Caco-2 (cell line): Measurements from ENCODE around the gene DMRT1. TPM values are rescaled to one million over a fixed set of nuclear protein-coding genes. Genes with fewer than 3 reads are reported as not detected.
A peak's percentile ranks its signal among the peaks of the same experiment; 100 is the strongest.

Experiments
- Bru-seq: library from RNA; stranded (reverse); fragments of 400-500 nt; gene quantifications from one replicate; lab custom pipeline; 2021; lab: Mats Ljungman, UMichigan
- BruChase-seq, 2 experiments: library from RNA; stranded (reverse); fragments of 400-500 nt; gene quantifications; one replicate each; lab custom pipeline; 2021; lab: Mats Ljungman, UMichigan
- BruUV-seq: library from RNA; stranded (reverse); fragments of 400-500 nt; replicated peaks from 2 replicates; lab custom pipeline; 2021; lab: Mats Ljungman, UMichigan
- CTCF ChIA-PET: fragments of 300-600 bp; sonication (Branson Sonifier 250); formaldehyde crosslinking; loops from one replicate; lab custom pipeline; 2022; ENCODE audit warnings: antibody characterized with exemption; lab: Charles Lee
- POLR2A ChIA-PET: fragments of 300-600 bp; sonication (Branson Sonifier 250); formaldehyde crosslinking; loops from one replicate; lab custom pipeline; 2022; ENCODE audit warnings: antibody characterized with exemption; lab: Charles Lee
- DNase-seq, 2 experiments: peaks; one replicate each; pipeline versions ENCODE4 v3.0.0 to v3.0.0-alpha.2; 2020 to 2022
- H3K27me3 ChIP-seq: replicated peaks from 2 replicates; pipeline ENCODE4 v1.6.0; 2011; ENCODE audit warnings: low read length; ENCODE audit not compliant: control insufficient read depth, insufficient read depth
- H3K36me3 ChIP-seq: 2 replicates; pipeline ENCODE4 v1.5.1; 2011; ENCODE audit warnings: low read length; ENCODE audit not compliant: control insufficient read depth, insufficient read depth
- H3K4me1 ChIP-seq: fragments of 250-450 bp; sonication (Bioruptor Pico); 2 replicates; pipeline ENCODE4 v1.5.1; 2020; ENCODE audit warnings: mild to moderate bottlenecking
- H3K4me3 ChIP-seq: 2 replicates; pipeline ENCODE4 v1.5.1; 2011; ENCODE audit warnings: low read depth, mild to moderate bottlenecking, control low read depth, low read length
- H3K9me3 ChIP-seq: fragments of 250-450 bp; sonication (Bioruptor Pico); 2 replicates; pipeline ENCODE4 v1.5.1; 2020; ENCODE audit warnings: mild to moderate bottlenecking, moderate library complexity
- H3K27ac Mint-ChIP-seq: one replicate; pipeline ENCODE4 v1.8.0; 2022; ENCODE audit warnings: mixed read lengths; ENCODE audit not compliant: unreplicated experiment
- H3K27me3 Mint-ChIP-seq: one replicate; pipeline ENCODE4 v1.8.0; 2022; ENCODE audit warnings: mixed read lengths; ENCODE audit not compliant: insufficient read depth, unreplicated experiment
- H3K36me3 Mint-ChIP-seq: one replicate; pipeline ENCODE4 v1.8.0; 2022; ENCODE audit warnings: mild to moderate bottlenecking, mixed read lengths; ENCODE audit not compliant: insufficient read depth, unreplicated experiment
- H3K4me1 Mint-ChIP-seq: one replicate; pipeline ENCODE4 v1.8.0; 2022; ENCODE audit warnings: low read depth, mixed read lengths; ENCODE audit not compliant: unreplicated experiment
- H3K4me3 Mint-ChIP-seq: one replicate; pipeline ENCODE4 v1.8.0; 2022; ENCODE audit warnings: mild to moderate bottlenecking, moderate library complexity, mixed read lengths; ENCODE audit not compliant: unreplicated experiment
- H3K9me3 Mint-ChIP-seq: one replicate; pipeline ENCODE4 v1.8.0; 2022; ENCODE audit warnings: mixed read lengths; ENCODE audit not compliant: unreplicated experiment
- CTCF ChIP-seq, 2 experiments: fragments of 200-600 bp in 1 of 2; IDR thresholded peaks; 1 replicate in 1 of 2; 2 replicates in 1 of 2; pipeline versions ENCODE4 v1.5.1 to v1.8.0; 2011 to 2022; ENCODE audit warnings: antibody characterized with exemption in 1 of 2, control low read depth in 1 of 2, inconsistent platforms in 1 of 2, low read depth in 1 of 2, low read length in 1 of 2, mild to moderate bottlenecking in 1 of 2, moderate library complexity in 1 of 2; ENCODE audit not compliant: insufficient read depth in 1 of 2, severe bottlenecking in 1 of 2, unreplicated experiment in 1 of 2
- intact Hi-C: fragments of 100-400 bp; cut with micrococcal nuclease; formaldehyde crosslinking; loops from one replicate; pipeline ENCODE4 v1.10.0; 2022; ENCODE audit not compliant: unreplicated experiment
- long read RNA-seq: library from polyadenylated mRNA; stranded (forward); transcript quantifications from one replicate; pipeline ENCODE4 v2.0.0, GENCODE V29; 2022
- total RNA-seq: library from RNA; stranded (reverse); gene quantifications from 2 replicates; pipeline ENCODE4 v1.2.3, GENCODE V29; 2022

Gene DMRT1
- 0.19 TPM in 1 of 2 replicates, not detected in the other for total RNA-seq
- Bru-seq, nascent RNA, result percentile 12 among the genes with signal in this experiment
- percentile 10 among the genes with signal in this experiment for BruChase-seq, experiment 1, labeled RNA remaining after a 2-hour chase
- BruChase-seq, experiment 2, labeled RNA remaining after a 6-hour chase, result percentile 8 among the genes with signal in this experiment
- long read RNA-seq, result 0 reads

- POLR2A ChIA-PET, result no interaction called here
- Mint-ChIP-seq H3K27ac (no peak within 1 kb of the TSS), H3K4me1 (peaks cover 8% of the 10 kb centered on the region), H3K36me3 (no peaks in the 10 kb centered on the region), H3K27me3 (no peaks in the 10 kb centered on the region), H3K4me3 (peak within 1 kb of the TSS; percentile 52), H3K9me3 (no peaks in the 10 kb centered on the region)
- no peak for TF ChIP-seq CTCF (IDR thresholded peaks at IDR 0.05; ENCODE audit: insufficient read depth in 1 of 2, low read depth in 1 of 2, low read length in 1 of 2, severe bottlenecking in 1 of 2, unreplicated experiment in 1 of 2)
- no TSS peak for BruUV-seq
- intact Hi-C loops, result no loop called here
- CTCF ChIA-PET, result no interaction called here
- no peaks in the 10 kb centered on the region for H3K36me3 ChIP-seq
- H3K9me3 ChIP-seq, result no peaks in the 10 kb centered on the region
- no peak for DNase-seq
- H3K4me1 ChIP-seq, result no peaks in the 10 kb centered on the region
- peak within 1 kb of the TSS; percentile 30 for H3K4me3 ChIP-seq
- H3K27me3 ChIP-seq, result no peaks in the 10 kb centered on the region
Observed at GRCh38 chr9:841371-842209, at the start of gene DMRT1. Gene DMRT1 (plus strand): TSS chr9:841697. CDS start chr9:841839, 142 bp downstream.

GRCh38 chr9:792331-793260, 48.9 kb upstream of the DMRT1 start:
- no peaks in the 10 kb centered on the region for H3K9me3 ChIP-seq
- BruUV-seq, result no TSS peak
- DNase-seq, result no peak
- Mint-ChIP-seq H3K27ac (no peak overlapping the region), H3K36me3 (no peaks in the 10 kb centered on the region), H3K9me3 (no peaks in the 10 kb centered on the region), H3K4me1 (no peaks in the 10 kb centered on the region), H3K4me3 (no peak overlapping the region), H3K27me3 (no peaks in the 10 kb centered on the region)
- ChIA-PET CTCF (interaction anchor here (0.7 kb wide), 1 partner anchor 315 kb away, joined by 4 read pairs; no protein-coding TSS in a partner anchor), POLR2A (no interaction called here)
- no peaks in the 10 kb centered on the region for H3K4me1 ChIP-seq
- no peaks in the 10 kb centered on the region for H3K27me3 ChIP-seq
- no peaks in the 10 kb centered on the region for H3K36me3 ChIP-seq
- intact Hi-C loops, result no loop called here
- no peak for TF ChIP-seq CTCF (IDR thresholded peaks at IDR 0.05; ENCODE audit: insufficient read depth in 1 of 2, low read depth in 1 of 2, low read length in 1 of 2, severe bottlenecking in 1 of 2, unreplicated experiment in 1 of 2)
- no peak overlapping the region for H3K4me3 ChIP-seq

GRCh38 chr9:794386-794785, 47.1 kb upstream of the DMRT1 start:
- Mint-ChIP-seq H3K27ac (no peak overlapping the region), H3K36me3 (no peaks in the 10 kb centered on the region), H3K9me3 (no peaks in the 10 kb centered on the region), H3K4me1 (no peaks in the 10 kb centered on the region), H3K27me3 (no peaks in the 10 kb centered on the region), H3K4me3 (no peak overlapping the region)
- DNase-seq, result no peak
- Histone ChIP-seq H3K36me3 (no peaks in the 10 kb centered on the region), H3K4me3 (no peak overlapping the region), H3K27me3 (no peaks in the 10 kb centered on the region), H3K9me3 (no peaks in the 10 kb centered on the region), H3K4me1 (0 out of 2 replicates have a peak, but pooled peaks cover 5% of the 10 kb centered on the region)
- intact Hi-C loops, result no loop called here
- CTCF ChIA-PET, result no interaction called here
- no TSS peak for BruUV-seq
- no peak for TF ChIP-seq CTCF (IDR thresholded peaks at IDR 0.05; ENCODE audit: insufficient read depth in 1 of 2, low read depth in 1 of 2, low read length in 1 of 2, severe bottlenecking in 1 of 2, unreplicated experiment in 1 of 2)
- POLR2A ChIA-PET, result no interaction called here
